Sigmoid colon (tissue), 7 donors: ENCODE data around the gene SNX3. TPM values are rescaled to one million over a fixed set of nuclear protein-coding genes. Genes with fewer than 3 reads are reported as not detected.

ENCODE experiments used
- DNase-seq: peaks from one replicate; pipeline ENCODE4 v3.0.0-alpha.2; 2019
- H3K27ac ChIP-seq, 4 donors: fragments of 200-600 bp; sonication (generic); one replicate each; pipeline ENCODE4 v1.5.1; 2016 to 2019; ENCODE audit warnings: mild to moderate bottlenecking in 1 of 4
- H3K27me3 ChIP-seq, 3 donors: fragments of 200-600 bp; sonication (generic); one replicate each; pipeline ENCODE4 v1.5.1; 2019; ENCODE audit warnings: mild to moderate bottlenecking in 1 of 3
- H3K36me3 ChIP-seq, 4 donors: fragments of 200-600 bp; sonication (generic); one replicate each; pipeline ENCODE4 v1.5.1; 2016 to 2019
- H3K4me1 ChIP-seq, 4 donors: fragments of 200-600 bp; sonication (generic); one replicate each; pipeline ENCODE4 v1.5.1; 2017 to 2019
- H3K4me3 ChIP-seq, 4 donors: fragments of 200-600 bp; sonication (generic); one replicate each; pipeline ENCODE4 v1.5.1; 2017 to 2019; ENCODE audit warnings: mild to moderate bottlenecking in 2 of 4, moderate library complexity in 1 of 4
- H3K9me3 ChIP-seq, 4 donors: fragments of 200-600 bp in 3 of 4; sonication (generic) in 3 of 4; one replicate each; pipeline versions ENCODE4 v1.5.1 to v1.6.1; 2013 to 2019
- CTCF ChIP-seq, 4 experiments: fragments of 450-650 bp in 3 of 4; fragments of 200-600 bp in 1 of 4; IDR thresholded peaks; one replicate each; pipeline ENCODE4 v1.5.1; 2016 to 2019; ENCODE audit warnings: antibody characterized with exemption in 4 of 4, mild to moderate bottlenecking in 3 of 4, moderate library complexity in 2 of 4
- EP300 ChIP-seq, 4 donors: sonication (generic); formaldehyde crosslinking; IDR thresholded peaks; one replicate each; pipeline ENCODE4 v1.6.1; 2017; ENCODE audit warnings: antibody characterized with exemption in 4 of 4
- POLR2A ChIP-seq, 2 donors: fragments of 450-650 bp; IDR thresholded peaks; one replicate each; pipeline ENCODE4 v1.6.1; 2016; ENCODE audit warnings: antibody characterized with exemption in 2 of 2, mild to moderate bottlenecking in 2 of 2, moderate library complexity in 2 of 2
- POLR2AphosphoS5 ChIP-seq, 4 donors: sonication (generic); formaldehyde crosslinking; IDR thresholded peaks; one replicate each; pipeline ENCODE4 v1.6.1; 2017; ENCODE audit warnings: antibody characterized with exemption in 4 of 4
- WGBS, 2 donors: extraction: QIAGEN DNeasy Blood & Tissue Kit; methylation state at CpG; one replicate each; pipeline ENCODE4 v1.1.7; 2013; 5-methylcytosine and 5-hydroxymethylcytosine counted together
- intact Hi-C: fragments of 100-400 bp; cut with DNase I; formaldehyde crosslinking; loops from one replicate; pipeline ENCODE4 v1.15.1; 2023
- polyA plus RNA-seq, 3 donors: library from polyadenylated mRNA; stranded (reverse); fragments of 200-250 nt; gene quantifications; one replicate each; pipeline ENCODE4 v1.2.3, GENCODE V29; 2013
- total RNA-seq, 4 donors: library from RNA; depleted of rRNA; stranded (reverse); fragments of >200 nt; gene quantifications; one replicate each; pipeline ENCODE4 v1.1.0, GENCODE V29; 2016
- donor health status: healthy with polysubstance abuse.
- donor health status: Bipolar disorder and iron deficiency.
- donor health status: healthy.

Gene SNX3
- total and polyA plus RNA-seq, 7 donors: 135 to 242 (median 220) TPM

- Histone ChIP-seq H3K9me3 (no peaks in the 10 kb centered on the region), H3K27me3 (no peaks in the 10 kb centered on the region), H3K4me1 (peaks cover 3 to 23% (median 14%) of the 10 kb centered on the region in 4 donors), H3K4me3 (no peak overlapping the region), H3K36me3 (no peaks in the 10 kb centered on the region), H3K27ac (no peak overlapping the region)
- 84 to 93% methylated on average over 2 of the region's 2 CpGs for WGBS, 2 donors
- TF ChIP-seq EP300 (IDR thresholded peaks at IDR 0.05): no peak
- TF ChIP-seq POLR2AphosphoS5 (IDR thresholded peaks at IDR 0.05): no peak
- no peak for TF ChIP-seq CTCF (IDR thresholded peaks at IDR 0.05)
- no peak for TF ChIP-seq POLR2A (IDR thresholded peaks at IDR 0.05)
- DNase-seq: no peak
- intact Hi-C loops: loop anchor here (10.0 kb wide), 2 partner anchors 129 to 831 kb away; partner anchors contain the start of genes CEP57L1 and SESN1
Observed at GRCh38 chr6:108263371-108263770, 2.5 kb upstream of the SNX3 start.

GRCh38 chr6:108260126-108260808 is 573 bp downstream of the SNX3 start:
- H3K27me3 ChIP-seq: no peaks in the 10 kb centered on the region
- peak overlapping the region; percentile 93 to 96 (median 94) for H3K27ac ChIP-seq
- no peaks in the 10 kb centered on the region for H3K9me3 ChIP-seq
- peaks cover 3 to 38% (median 30%) of the 10 kb centered on the region in 4 donors for H3K4me1 ChIP-seq
- H3K4me3 ChIP-seq: peak overlapping the region; percentile 81 to 98 (median 91)
- whole genome bisulfite sequencing, 2 donors: 1% methylated on average over 29 of the region's 29 CpGs
- H3K36me3 ChIP-seq: no peaks in the 10 kb centered on the region
- TF ChIP-seq CTCF (IDR thresholded peaks at IDR 0.05) (no peak), POLR2AphosphoS5 (IDR thresholded peaks at IDR 0.05) (peak; percentile 4 to 31 (median 20)), POLR2A (IDR thresholded peaks at IDR 0.05) (no peak), EP300 (IDR thresholded peaks at IDR 0.05) (no peak)
- intact Hi-C loops: loop anchor here (2.0 to 10.0 kb wide), 4 partner anchors 125 to 835 kb away; partner anchors contain the start of genes CEP57L1, OSTM1 and SESN1
- peak; percentile 67 for DNase-seq

- H3K27ac ChIP-seq: no peak overlapping the region
- H3K4me3 ChIP-seq: no peak overlapping the region
- peaks cover 0 to 58% (median 45%) of the 10 kb centered on the region in 4 donors for H3K4me1 ChIP-seq
- no peak for TF ChIP-seq CTCF (IDR thresholded peaks at IDR 0.05)
- no peak for DNase-seq
- H3K27me3 ChIP-seq: no peaks in the 10 kb centered on the region
- intact Hi-C loops: no loop called here
- 97% methylated on average over 4 of the region's 4 CpGs for WGBS, 2 donors
- H3K9me3 ChIP-seq: no peaks in the 10 kb centered on the region
- no peaks in the 10 kb centered on the region for H3K36me3 ChIP-seq
Observed at GRCh38 chr6:108254433-108255410, 6.1 kb downstream of the SNX3 start.

GRCh38 chr6:108253241-108253640 is 7.6 kb downstream of the SNX3 start:
- peaks cover 0 to 44% (median 36%) of the 10 kb centered on the region in 4 donors for H3K4me1 ChIP-seq
- no peaks in the 10 kb centered on the region for H3K9me3 ChIP-seq
- WGBS, 2 donors: 100% methylated on average over 1 of the region's 1 CpG
- TF ChIP-seq EP300 (IDR thresholded peaks at IDR 0.05): no peak
- no peak for TF ChIP-seq CTCF (IDR thresholded peaks at IDR 0.05)
- TF ChIP-seq POLR2A (IDR thresholded peaks at IDR 0.05): no peak
- no peak for TF ChIP-seq POLR2AphosphoS5 (IDR thresholded peaks at IDR 0.05)
- H3K27ac ChIP-seq: no peak overlapping the region
- H3K36me3 ChIP-seq: no peaks in the 10 kb centered on the region
- no peak overlapping the region for H3K4me3 ChIP-seq
- DNase-seq: no peak
- H3K27me3 ChIP-seq: no peaks in the 10 kb centered on the region
- intact Hi-C loops: no loop called here
